Kidney (tissue), 14 donors: ENCODE data around the gene TMSB4X. TPM values are rescaled to one million over a fixed set of nuclear protein-coding genes. Genes with fewer than 3 reads are reported as not detected.

Experiments
- DNase-seq, 5 donors: peaks; one replicate each; pipeline ENCODE4 v3.0.0-alpha.2; 2013 to 2020
- FAIRE-seq: peaks from 2 replicates; lab custom pipeline; 2012; peaks lifted over from hg19 to GRCh38; lab: Jason Lieb, UNC
- H3K27ac ChIP-seq, 2 donors: one replicate each; pipeline ENCODE4 v1.7.0; 2013; ENCODE audit warnings: low read depth in 2 of 2, low read length in 2 of 2, inconsistent platforms in 1 of 2
- H3K27me3 ChIP-seq: one replicate; pipeline ENCODE4 v1.7.1; 2013; ENCODE audit warnings: low read length, inconsistent platforms; ENCODE audit not compliant: control insufficient read depth, insufficient read depth
- H3K36me3 ChIP-seq, 3 donors: one replicate each; pipeline versions ENCODE4 v1.7.0 to v1.7.1; 2013; ENCODE audit warnings: low read length in 3 of 3, control low read depth in 1 of 3, inconsistent platforms in 1 of 3; ENCODE audit not compliant: insufficient read depth in 3 of 3, control insufficient read depth in 2 of 3
- H3K4me1 ChIP-seq, 3 donors: one replicate each; pipeline versions ENCODE4 v1.7.0 to v1.7.1; 2013; ENCODE audit warnings: low read length in 3 of 3, inconsistent platforms in 1 of 3, low read depth in 1 of 3; ENCODE audit not compliant: control insufficient read depth in 2 of 3, insufficient read depth in 2 of 3
- H3K4me3 ChIP-seq, 3 donors: one replicate each; pipeline versions ENCODE4 v1.7.0 to v1.8.1; 2013; ENCODE audit warnings: low read length in 3 of 3, control low read depth in 1 of 3, inconsistent platforms in 1 of 3
- H3K9ac ChIP-seq, 3 donors: one replicate each; pipeline versions ENCODE4 v1.7.0 to v1.7.1; 2013; ENCODE audit warnings: low read length in 3 of 3, control low read depth in 1 of 3, inconsistent platforms in 1 of 3
- H3K9me3 ChIP-seq, 3 donors: one replicate each; pipeline versions ENCODE4 v1.7.0 to v1.7.1; 2013; ENCODE audit warnings: low read length in 3 of 3, control low read depth in 1 of 3, inconsistent platforms in 1 of 3; ENCODE audit not compliant: control insufficient read depth in 2 of 3, insufficient read depth in 1 of 3
- intact Hi-C: fragments of 100-400 bp; cut with DNase I; formaldehyde crosslinking; loops from one replicate; pipeline ENCODE4 v1.11.1; 2022
- polyA plus RNA-seq: library from polyadenylated mRNA; stranded (reverse); fragments of 350-450 nt; fragmentation: Illumina TruSeq; extraction: RNeasy Lipid Tissue Mini Kit (QIAGEN cat#74804); gene quantifications from one replicate; pipeline ENCODE4 v1.2.3, GENCODE V29; 2014; ENCODE audit warnings: low read depth, low replicate concordance; ENCODE audit not compliant: insufficient read depth
- total RNA-seq: library from RNA; stranded (reverse); fragmentation: NEBNext Ultra II Directional; extraction: Animal tissue kit (Norgen Biotek cat#: 25700); gene quantifications from one replicate; pipeline ENCODE4 v1.2.1, GENCODE V29; 2021
- TF ChIP-seq, protein P1 (sequence below): IDR thresholded peaks from 3 replicates; pipeline ENCODE4 v1.5.1; 2012; ENCODE audit warnings: mild to moderate bottlenecking, moderate library complexity, borderline replicate concordance; ENCODE audit not compliant: insufficient read depth; ENCODE audit errors: extremely low read depth
- donor health status: control.
- donor health status: control.
- donor health status: control.
- donor health status: control.
- donor health status: control.
- donor health status: DM: yes; HTN: yes; CAD: no.
- donor health status: Normal renal cell carcinoma (clear cell type).

TMSB4X gene
- total and polyA plus RNA-seq, 2 donors from 2014 or later: 2,421 to 3,432 TPM

- no peak for DNase-seq
- TF ChIP-seq, protein P1, sequence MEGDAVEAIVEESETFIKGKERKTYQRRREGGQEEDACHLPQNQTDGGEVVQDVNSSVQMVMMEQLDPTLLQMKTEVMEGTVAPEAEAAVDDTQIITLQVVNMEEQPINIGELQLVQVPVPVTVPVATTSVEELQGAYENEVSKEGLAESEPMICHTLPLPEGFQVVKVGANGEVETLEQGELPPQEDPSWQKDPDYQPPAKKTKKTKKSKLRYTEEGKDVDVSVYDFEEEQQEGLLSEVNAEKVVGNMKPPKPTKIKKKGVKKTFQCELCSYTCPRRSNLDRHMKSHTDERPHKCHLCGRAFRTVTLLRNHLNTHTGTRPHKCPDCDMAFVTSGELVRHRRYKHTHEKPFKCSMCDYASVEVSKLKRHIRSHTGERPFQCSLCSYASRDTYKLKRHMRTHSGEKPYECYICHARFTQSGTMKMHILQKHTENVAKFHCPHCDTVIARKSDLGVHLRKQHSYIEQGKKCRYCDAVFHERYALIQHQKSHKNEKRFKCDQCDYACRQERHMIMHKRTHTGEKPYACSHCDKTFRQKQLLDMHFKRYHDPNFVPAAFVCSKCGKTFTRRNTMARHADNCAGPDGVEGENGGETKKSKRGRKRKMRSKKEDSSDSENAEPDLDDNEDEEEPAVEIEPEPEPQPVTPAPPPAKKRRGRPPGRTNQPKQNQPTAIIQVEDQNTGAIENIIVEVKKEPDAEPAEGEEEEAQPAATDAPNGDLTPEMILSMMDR: no peak
- H3K9ac ChIP-seq: peak overlapping the region in 1 of 3 donors; percentile 16
- H3K27me3 ChIP-seq: no peaks in the 10 kb centered on the region
- FAIRE-seq: no peak
- H3K4me3 ChIP-seq: peak overlapping the region in 2 of 3 donors; percentile 24 to 78
- no peaks in the 10 kb centered on the region for H3K9me3 ChIP-seq
- peak overlapping the region; percentile 25 to 86 for H3K27ac ChIP-seq
- H3K4me1 ChIP-seq: no peaks in the 10 kb centered on the region
- intact Hi-C loops: no loop called here
- peaks cover 0 to 4% (median 1%) of the 10 kb centered on the region in 3 donors for H3K36me3 ChIP-seq
Measured at GRCh38 chrX:12972878-12973560, 1.9 kb upstream of the TMSB4X start.

DNA sequence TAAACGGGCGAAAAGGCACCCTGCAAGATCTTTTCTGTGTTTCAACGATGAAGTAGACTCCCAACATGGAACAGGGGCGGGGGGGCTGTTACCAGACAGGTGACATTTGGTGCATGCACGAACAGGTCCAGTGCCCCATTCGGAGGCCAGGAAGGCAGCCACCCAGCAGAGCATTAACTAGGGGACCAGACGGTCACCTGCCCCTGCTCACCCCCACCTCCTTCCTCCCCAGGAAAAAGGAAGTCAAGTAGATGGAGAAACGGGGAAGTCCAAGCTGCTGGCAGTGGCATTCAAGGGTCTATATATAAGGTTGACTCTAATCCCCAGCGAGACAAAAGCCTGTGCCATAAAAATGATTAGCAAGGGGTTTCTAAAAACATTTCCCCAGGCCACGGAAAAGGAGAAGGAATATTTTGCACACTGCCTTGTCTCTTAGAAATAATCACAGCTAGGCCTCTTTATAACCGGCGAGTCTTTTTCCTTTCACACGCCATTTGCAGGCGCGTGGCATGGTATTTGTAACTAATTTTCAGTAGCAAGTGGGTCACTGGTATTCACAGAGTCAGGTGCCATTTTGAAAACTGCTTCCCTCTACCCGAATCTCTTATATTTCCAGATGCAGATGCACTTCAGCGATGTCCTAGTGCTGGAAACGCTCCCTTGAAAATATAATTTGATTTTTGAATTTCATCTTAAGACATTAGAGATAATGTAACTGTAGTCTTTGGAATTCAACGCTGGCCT, 1.2 kb upstream of the TMSB4X start:
- DNase-seq (peak in 1 of 5 donors; percentile 34), FAIRE-seq (no peak)
- Histone ChIP-seq H3K27me3 (no peaks in the 10 kb centered on the region), H3K4me1 (peaks cover 0 to 3% (median 0%) of the 10 kb centered on the region in 3 donors), H3K4me3 (peak overlapping the region; percentile 64 to 88 (median 78)), H3K9me3 (no peaks in the 10 kb centered on the region), H3K36me3 (peaks cover 0 to 4% (median 3%) of the 10 kb centered on the region in 3 donors), H3K27ac (peak overlapping the region; percentile 86 to 94), H3K9ac (peak overlapping the region; percentile 41 to 95 (median 72))
- TF ChIP-seq, protein P1: no peak
- intact Hi-C loops: no loop called here

DNA sequence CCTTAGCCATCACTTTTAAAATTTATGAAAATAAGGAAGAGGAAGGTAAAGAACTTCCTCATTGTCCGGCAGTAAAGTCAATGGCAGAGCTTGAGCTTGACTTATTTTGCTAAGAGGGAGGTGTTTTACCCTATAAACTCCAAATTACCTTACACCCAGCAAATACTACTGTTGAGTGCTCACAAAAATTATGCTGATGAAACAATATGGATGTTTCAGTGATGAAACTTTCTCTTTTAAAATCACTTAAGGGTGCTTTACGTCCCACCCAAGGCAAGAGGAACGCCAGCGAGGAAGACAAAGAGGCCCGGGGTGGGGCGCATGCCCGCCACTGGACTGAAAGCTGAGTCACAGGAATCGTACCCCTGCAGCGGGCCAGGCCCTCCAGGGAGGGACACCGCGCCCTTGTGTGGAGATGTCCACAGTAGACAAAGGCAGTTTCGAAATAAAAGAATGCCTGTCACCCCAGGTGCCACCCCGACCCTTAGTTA, 560 bp upstream of the TMSB4X start:
- no peaks in the 10 kb centered on the region for H3K27me3 ChIP-seq
- TF ChIP-seq, protein P1: no peak
- no peak for FAIRE-seq
- H3K4me1 ChIP-seq: peaks cover 0 to 3% (median 0%) of the 10 kb centered on the region in 3 donors
- peaks cover 0 to 4% (median 3%) of the 10 kb centered on the region in 3 donors for H3K36me3 ChIP-seq
- H3K27ac ChIP-seq: peak overlapping the region; percentile 86 to 94
- DNase-seq: peak; percentile 44 to 86 (median 64)
- no peaks in the 10 kb centered on the region for H3K9me3 ChIP-seq
- peak overlapping the region; percentile 64 to 88 (median 78) for H3K4me3 ChIP-seq
- peak overlapping the region; percentile 41 to 95 (median 72) for H3K9ac ChIP-seq
- intact Hi-C loops: no loop called here
